GM23338 (cell line): ENCODE measurements around the gene MYRF. TPM values are rescaled to one million over a fixed set of nuclear protein-coding genes. Genes with fewer than 3 reads are reported as not detected.

ENCODE experiments used
- ATAC-seq: fragments of 200-7000 bp; cut with Tn5 transposase; 3 replicates; pipeline ENCODE4 v1.9.1; 2020
- DNase-seq: peaks from one replicate; pipeline ENCODE4 v3.0.0-alpha.2; 2015; ENCODE audit warnings: low spot score
- H2AFZ ChIP-seq: fragments of 200-600 bp; sonication (generic); 2 replicates; pipeline ENCODE4 v1.8.0; 2016; ENCODE audit warnings: antibody characterized with exemption, mild to moderate bottlenecking, moderate library complexity
- H3F3A ChIP-seq: fragments of 200-600 bp; sonication (generic); replicated peaks from 2 replicates; pipeline ENCODE4 v1.8.0; 2017; ENCODE audit warnings: antibody characterized with exemption, mixed run types, low read depth
- H3K27ac ChIP-seq: fragments of 200-600 bp; sonication (generic); 2 replicates; pipeline ENCODE4 v1.6.1; 2016; ENCODE audit warnings: low read depth
- H3K27me3 ChIP-seq: fragments of 200-600 bp; sonication (generic); 2 replicates; pipeline ENCODE4 v1.8.0; 2016; ENCODE audit warnings: mild to moderate bottlenecking, mixed run types, moderate library complexity; ENCODE audit not compliant: insufficient read depth
- H3K36me3 ChIP-seq: fragments of 200-600 bp; sonication (generic); 2 replicates; pipeline ENCODE4 v1.8.0; 2016; ENCODE audit warnings: mild to moderate bottlenecking; ENCODE audit not compliant: insufficient read depth
- H3K4me1 ChIP-seq: fragments of 200-600 bp; sonication (generic); 2 replicates; pipeline ENCODE4 v1.8.0; 2016; ENCODE audit warnings: mild to moderate bottlenecking, moderate library complexity; ENCODE audit not compliant: insufficient read depth
- H3K4me2 ChIP-seq: fragments of 200-600 bp; sonication (generic); 2 replicates; pipeline ENCODE4 v1.7.1; 2017; ENCODE audit warnings: mixed run types
- H3K4me3 ChIP-seq: fragments of 200-600 bp; sonication (generic); 2 replicates; pipeline ENCODE4 v1.6.1; 2016; ENCODE audit warnings: mixed run types
- H3K79me2 ChIP-seq: fragments of 200-600 bp; sonication (generic); replicated peaks from 2 replicates; pipeline ENCODE4 v1.8.0; 2017; ENCODE audit warnings: mild to moderate bottlenecking; ENCODE audit not compliant: insufficient read depth
- H3K9me2 ChIP-seq: fragments of 200-600 bp; sonication (generic); 2 replicates; pipeline ENCODE4 v1.8.0; 2017; ENCODE audit not compliant: insufficient read depth
- H4K20me1 ChIP-seq: fragments of 200-600 bp; sonication (generic); replicated peaks from 2 replicates; pipeline ENCODE4 v1.8.0; 2017; ENCODE audit warnings: mild to moderate bottlenecking; ENCODE audit not compliant: insufficient read depth
- H3K27ac Mint-ChIP-seq: 2 replicates; pipeline ENCODE4 v1.8.0; 2020; ENCODE audit warnings: inconsistent platforms, mild to moderate bottlenecking, moderate library complexity, mixed read lengths
- H3K27me3 Mint-ChIP-seq: 3 replicates; pipeline ENCODE4 v1.8.0; 2022; ENCODE audit warnings: low read depth, mild to moderate bottlenecking, moderate library complexity, mixed read lengths, inconsistent platforms; ENCODE audit not compliant: insufficient read depth, poor library complexity
- H3K36me3 Mint-ChIP-seq: 3 replicates; pipeline ENCODE4 v1.8.0; 2021; ENCODE audit warnings: low read depth, mild to moderate bottlenecking, inconsistent platforms, moderate library complexity, mixed read lengths
- H3K4me1 Mint-ChIP-seq: 3 replicates; pipeline ENCODE4 v1.8.0; 2020; ENCODE audit warnings: mild to moderate bottlenecking, inconsistent platforms, mixed read lengths
- H3K4me3 Mint-ChIP-seq: 3 replicates; pipeline ENCODE4 v1.8.0; 2021; ENCODE audit warnings: moderate library complexity, mild to moderate bottlenecking, inconsistent platforms, mixed read lengths
- H3K9me3 Mint-ChIP-seq: 3 replicates; pipeline ENCODE4 v1.8.0; 2020; ENCODE audit warnings: moderate library complexity, mild to moderate bottlenecking, inconsistent platforms, mixed read lengths
- CREB1 ChIP-seq: fragments of 250-450 bp; sonication (Bioruptor Pico); IDR thresholded peaks from 2 replicates; pipeline ENCODE4 v1.5.0; 2020; ENCODE audit warnings: low read depth, mild to moderate bottlenecking, moderate library complexity
- CTCF ChIP-seq, 2 experiments: fragments of 200-600 bp in 1 of 2; sonication (generic) in 1 of 2; conservative IDR thresholded peaks; 2 replicates each; pipeline versions ENCODE4 v1.5.1 to v1.6.1; 2016 to 2017; ENCODE audit warnings: antibody characterized with exemption in 2 of 2, low read depth in 2 of 2, mild to moderate bottlenecking in 2 of 2, moderate library complexity in 1 of 2
- ETS1 ChIP-seq: IDR thresholded peaks from 2 replicates; pipeline ENCODE4 v1.6.1; 2016; ENCODE audit warnings: antibody characterized with exemption
- EZH2 ChIP-seq: fragments of 200-600 bp; sonication (generic); IDR thresholded peaks from one replicate; pipeline ENCODE4 v1.8.0; 2017; ENCODE audit warnings: antibody characterized with exemption, mild to moderate bottlenecking, low read depth; ENCODE audit not compliant: unreplicated experiment
- EZH2phosphoT487 ChIP-seq: fragments of 200-600 bp; sonication (generic); IDR thresholded peaks from one replicate; pipeline ENCODE4 v1.8.1; 2018; ENCODE audit warnings: antibody characterized with exemption; ENCODE audit not compliant: unreplicated experiment
- JUNB ChIP-seq: IDR thresholded peaks from one replicate; pipeline ENCODE4 v1.6.1; 2016; ENCODE audit warnings: antibody characterized with exemption; ENCODE audit not compliant: unreplicated experiment
- NANOG ChIP-seq: IDR thresholded peaks from 2 replicates; pipeline ENCODE4 v1.6.1; 2016; ENCODE audit warnings: antibody characterized with exemption, borderline replicate concordance
- POLR2AphosphoS5 ChIP-seq: IDR thresholded peaks from 2 replicates; pipeline ENCODE4 v1.6.1; 2016; ENCODE audit warnings: antibody characterized with exemption, low read depth
- REST ChIP-seq: IDR thresholded peaks from one replicate; pipeline ENCODE4 v1.6.1; 2018; ENCODE audit warnings: antibody characterized with exemption; ENCODE audit not compliant: unreplicated experiment
- STAT1 ChIP-seq: IDR thresholded peaks from one replicate; pipeline ENCODE4 v1.6.1; 2016; ENCODE audit warnings: antibody characterized with exemption; ENCODE audit not compliant: unreplicated experiment
- ZNF114 ChIP-seq: fragments of 250-450 bp; sonication (Bioruptor Pico); IDR thresholded peaks from 2 replicates; pipeline ENCODE4 v1.5.0; 2020; ENCODE audit warnings: mild to moderate bottlenecking, moderate library complexity
- ZNF331 ChIP-seq: fragments of 250-450 bp; sonication (Bioruptor Pico); IDR thresholded peaks from 2 replicates; pipeline ENCODE4 v1.5.0; 2020; ENCODE audit warnings: low read depth, mild to moderate bottlenecking, moderate library complexity
- ZNF462 ChIP-seq: fragments of 250-450 bp; sonication (Bioruptor Pico); IDR thresholded peaks from 2 replicates; pipeline ENCODE4 v1.5.0; 2020; ENCODE audit warnings: mild to moderate bottlenecking, moderate library complexity
- polyA plus RNA-seq: library from polyadenylated mRNA; unstranded; fragments of >200 nt; fragmentation: Nextera tagmentation; extraction: Ambion mirVana; gene quantifications from 2 replicates; pipeline ENCODE4 v1.2.1, GENCODE V29; 2016
- total RNA-seq: library from RNA; depleted of rRNA; stranded (reverse); fragments of >200 nt; shearing (Covaris generic); gene quantifications from 2 replicates; pipeline ENCODE4 v1.2.3, GENCODE V29; 2014

The MYRF gene
- total and polyA plus RNA-seq, 2 experiments from 2014 or later = 1.9 to 5.5 TPM

- H3K27ac Mint-ChIP-seq = no peak overlapping the region
- Histone ChIP-seq H4K20me1 (no peaks in the 10 kb centered on the region), H3K4me2 (no peak overlapping the region), H3K4me3 (no peak overlapping the region), H3K79me2 (no peaks in the 10 kb centered on the region), H3K4me1 (no peaks in the 10 kb centered on the region), H3K27me3 (no peaks in the 10 kb centered on the region), H3K36me3 (no peaks in the 10 kb centered on the region), H3K27ac (no peak overlapping the region), H2AFZ (no peak overlapping the region), H3F3A (no peaks in the 10 kb centered on the region), H3K9me2 (no peaks in the 10 kb centered on the region)
- ATAC-seq (no peak), DNase-seq (no peak)
- H3K27me3 Mint-ChIP-seq = peaks cover 7% of the 10 kb centered on the region
- H3K4me1 Mint-ChIP-seq = no peaks in the 10 kb centered on the region; the same call in 2 of the 3 replicates
- H3K9me3 Mint-ChIP-seq = no peaks in the 10 kb centered on the region; the same call in 2 of the 3 replicates
- TF ChIP-seq ZNF331 (CRISPR knock-in tag) = no peak
- TF ChIP-seq ETS1 = no peak
- TF ChIP-seq CREB1 (CRISPR knock-in tag) = no peak
- TF ChIP-seq ZNF462 (CRISPR knock-in tag) = no peak
- TF ChIP-seq NANOG = no peak
- no peak for TF ChIP-seq JUNB
- no peak for TF ChIP-seq EZH2
- TF ChIP-seq ZNF114 (CRISPR knock-in tag) = no peak
- TF ChIP-seq REST = no peak
- TF ChIP-seq EZH2phosphoT487 = no peak
- no peak for TF ChIP-seq CTCF (conservative IDR thresholded peaks at IDR 0.05; ENCODE audit: low read depth in 2 of 2)
- no peak for TF ChIP-seq STAT1
- no peak for TF ChIP-seq POLR2AphosphoS5
- H3K36me3 Mint-ChIP-seq = peaks cover 9% of the 10 kb centered on the region
- no peak overlapping the region for H3K4me3 Mint-ChIP-seq
Measured at GRCh38 chr11:61725781-61726231, 26.6 kb upstream of the MYRF start.
